ENCODE results near the gene SPATA32. TPM values are rescaled to one million over a fixed set of nuclear protein-coding genes. Genes with fewer than 3 reads are reported as not detected.
A peak's percentile ranks its signal among the peaks of the same experiment; 100 is the strongest.
"Not testable (repeated sequence)": the region's sequence is repeated elsewhere in the genome, so short reads cannot be mapped to it uniquely, and the experiment has no call there.

SPATA32 gene
- total and polyA plus RNA-seq, 7 donors: 0.11 TPM; not detected in 6

- TF ChIP-seq, protein P1, sequence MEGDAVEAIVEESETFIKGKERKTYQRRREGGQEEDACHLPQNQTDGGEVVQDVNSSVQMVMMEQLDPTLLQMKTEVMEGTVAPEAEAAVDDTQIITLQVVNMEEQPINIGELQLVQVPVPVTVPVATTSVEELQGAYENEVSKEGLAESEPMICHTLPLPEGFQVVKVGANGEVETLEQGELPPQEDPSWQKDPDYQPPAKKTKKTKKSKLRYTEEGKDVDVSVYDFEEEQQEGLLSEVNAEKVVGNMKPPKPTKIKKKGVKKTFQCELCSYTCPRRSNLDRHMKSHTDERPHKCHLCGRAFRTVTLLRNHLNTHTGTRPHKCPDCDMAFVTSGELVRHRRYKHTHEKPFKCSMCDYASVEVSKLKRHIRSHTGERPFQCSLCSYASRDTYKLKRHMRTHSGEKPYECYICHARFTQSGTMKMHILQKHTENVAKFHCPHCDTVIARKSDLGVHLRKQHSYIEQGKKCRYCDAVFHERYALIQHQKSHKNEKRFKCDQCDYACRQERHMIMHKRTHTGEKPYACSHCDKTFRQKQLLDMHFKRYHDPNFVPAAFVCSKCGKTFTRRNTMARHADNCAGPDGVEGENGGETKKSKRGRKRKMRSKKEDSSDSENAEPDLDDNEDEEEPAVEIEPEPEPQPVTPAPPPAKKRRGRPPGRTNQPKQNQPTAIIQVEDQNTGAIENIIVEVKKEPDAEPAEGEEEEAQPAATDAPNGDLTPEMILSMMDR (IDR thresholded peaks at IDR 0.05): no peak
- Histone ChIP-seq H3K4me1 (no peaks in the 10 kb centered on the region), H3K27me3 (ENCODE audit: insufficient read depth in 3 of 3, low read length in 2 of 3) (no peaks in the 10 kb centered on the region), H3K9me3 (no peaks in the 10 kb centered on the region), H3K36me3 (ENCODE audit: insufficient read depth in 1 of 2, low read depth in 1 of 2) (no peaks in the 10 kb centered on the region), H3K27ac (no peak overlapping the region), H3K4me3 (no peak overlapping the region)
- intact Hi-C loops (cut with DNase I): no loop called here
- DNase-seq (no peak), ATAC-seq (no peak)
- 93 to 98% (median 98%) methylated on average over 4 of the region's 4 CpGs for whole genome bisulfite sequencing, 3 donors
These were observed 8.0 kb downstream of the SPATA32 start for GRCh38 chr17:45253879-45254278.

- H3K4me1 ChIP-seq; H3K27ac ChIP-seq; DNase-seq; H3K4me3 ChIP-seq; H3K36me3 ChIP-seq (ENCODE audit: insufficient read depth in 1 of 2, low read depth in 1 of 2); intact Hi-C loops (cut with DNase I); ATAC-seq; H3K27me3 ChIP-seq (ENCODE audit: insufficient read depth in 3 of 3, low read length in 2 of 3); H3K9me3 ChIP-seq: not testable (repeated sequence)
- WGBS, 3 donors: 91 to 93% (median 93%) methylated on average over 7 of the region's 7 CpGs
These were observed 8.7 kb downstream of the SPATA32 start for GRCh38 chr17:45253237-45253636.

DNA sequence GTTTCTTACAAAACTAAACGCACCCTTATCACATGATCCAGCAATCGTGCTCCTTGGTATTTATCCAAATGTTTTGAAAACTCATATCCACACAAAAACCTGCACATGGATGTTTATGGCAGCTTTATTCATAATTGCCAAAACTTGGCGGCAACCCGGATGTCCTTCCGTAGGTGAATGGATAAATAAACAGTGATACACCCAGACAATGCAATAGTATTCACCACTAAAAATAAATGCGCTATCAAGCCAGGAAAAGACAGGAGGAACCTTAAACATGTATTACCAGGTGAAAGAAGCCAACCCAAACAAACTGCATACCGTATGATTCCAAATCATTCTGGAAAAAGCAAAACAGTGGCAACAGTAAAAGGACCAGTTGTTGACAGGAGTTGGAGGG lies 10.0 kb downstream of the SPATA32 start:
- Histone ChIP-seq H3K9me3 (no peaks in the 10 kb centered on the region), H3K4me1 (peaks cover 7% of the 10 kb centered on the region), H3K4me3 (no peak overlapping the region), H3K27me3 (ENCODE audit: insufficient read depth in 3 of 3, low read length in 2 of 3) (peaks cover 0 to 3% (median 0%) of the 10 kb centered on the region in 3 donors), H3K36me3 (ENCODE audit: insufficient read depth in 1 of 2, low read depth in 1 of 2) (no peaks in the 10 kb centered on the region), H3K27ac (no peak overlapping the region)
- WGBS, 3 donors: 66 to 70% (median 67%) methylated on average over 7 of the region's 7 CpGs
- intact Hi-C loops (cut with DNase I): no loop called here
- ATAC-seq: no peak
- no peak for DNase-seq
- TF ChIP-seq, protein P1 (IDR thresholded peaks at IDR 0.05): no peak

GRCh38 chr17:45248132-45248957 lies 13.5 kb downstream of the SPATA32 start:
- TF ChIP-seq, protein P1 (IDR thresholded peaks at IDR 0.05): no peak
- Histone ChIP-seq H3K4me1 (peaks cover 9% of the 10 kb centered on the region), H3K4me3 (peak overlapping the region; percentile 65), H3K9me3 (no peaks in the 10 kb centered on the region), H3K27ac (no peak overlapping the region), H3K27me3 (ENCODE audit: insufficient read depth in 3 of 3, low read length in 2 of 3) (peaks cover 0 to 9% (median 0%) of the 10 kb centered on the region in 3 donors), H3K36me3 (ENCODE audit: insufficient read depth in 1 of 2, low read depth in 1 of 2) (peaks cover 0 to 7% of the 10 kb centered on the region in 2 donors)
- intact Hi-C loops (cut with DNase I): no loop called here
- no peak for DNase-seq
- peak in 2 of 4 donors; percentile 9 to 18 for ATAC-seq
- 41 to 50% (median 45%) methylated on average over 33 to 39 of the region's 39 CpGs for WGBS, 3 donors

GRCh38 chr17:45247429-45248131 lies 14.3 kb downstream of the SPATA32 start:
- no peak overlapping the region for H3K27ac ChIP-seq
- intact Hi-C loops (cut with DNase I): no loop called here
- no peaks in the 10 kb centered on the region for H3K9me3 ChIP-seq
- TF ChIP-seq, protein P1 (IDR thresholded peaks at IDR 0.05): no peak
- peaks cover 0 to 7% of the 10 kb centered on the region in 2 donors for H3K36me3 ChIP-seq (ENCODE audit: insufficient read depth in 1 of 2, low read depth in 1 of 2)
- ATAC-seq: peak; percentile 78 to 87 (median 80)
- 1 to 3% (median 3%) methylated on average over 49 to 61 of the region's 61 CpGs for WGBS, 3 donors
- peak overlapping the region; percentile 65 for H3K4me3 ChIP-seq
- peaks cover 9% of the 10 kb centered on the region for H3K4me1 ChIP-seq
- peak; percentile 86 for DNase-seq
- peaks cover 0 to 9% (median 0%) of the 10 kb centered on the region in 3 donors for H3K27me3 ChIP-seq (ENCODE audit: insufficient read depth in 3 of 3, low read length in 2 of 3)

Data from psoas muscle (tissue), 8 donors.